Natural killer cell (primary cell): ENCODE measurements around the gene MARCHF3. TPM values are rescaled to one million over a fixed set of nuclear protein-coding genes. Genes with fewer than 3 reads are reported as not detected.
A peak's percentile ranks its signal among the peaks of the same experiment; 100 is the strongest.

Experiments
- ATAC-seq, 3 donors: fragments of 150-1000 bp in 2 of 3; fragments of 200-7000 bp in 1 of 3; cut with Tn5 transposase; 1 replicate in 1 of 3; 2 replicates in 2 of 3; pipeline ENCODE4 v1.10.0; 2021; ENCODE audit warnings: mild to moderate bottlenecking in 2 of 3, moderate library complexity in 2 of 3
- DNase-seq, 2 donors: peaks; one replicate each; pipeline versions ENCODE4 v3.0.0 to v3.0.0-alpha.2; 2013 to 2021; ENCODE audit warnings: mixed read lengths in 1 of 2
- H3K27ac ChIP-seq: one replicate; pipeline ENCODE4 v1.5.1; 2013; ENCODE audit warnings: mild to moderate bottlenecking, low read length
- H3K27me3 ChIP-seq: one replicate; pipeline ENCODE4 v1.6.1; 2013; ENCODE audit warnings: low read length; ENCODE audit not compliant: control insufficient read depth, insufficient read depth
- H3K36me3 ChIP-seq: one replicate; pipeline ENCODE4 v1.6.1; 2013; ENCODE audit warnings: low read length; ENCODE audit not compliant: control insufficient read depth, insufficient read depth
- H3K4me1 ChIP-seq: one replicate; pipeline ENCODE4 v1.6.1; 2013; ENCODE audit warnings: low read length; ENCODE audit not compliant: control insufficient read depth, insufficient read depth
- H3K4me3 ChIP-seq: one replicate; pipeline ENCODE4 v1.5.1; 2013; ENCODE audit warnings: low read length
- H3K9me3 ChIP-seq: one replicate; pipeline ENCODE4 v1.6.1; 2013; ENCODE audit warnings: low read length; ENCODE audit not compliant: control insufficient read depth, insufficient read depth
- H3K27ac Mint-ChIP-seq, 2 donors: one replicate each; pipeline ENCODE4 v1.8.0; 2022; ENCODE audit warnings: mild to moderate bottlenecking in 2 of 2, mixed read lengths in 2 of 2, moderate library complexity in 1 of 2
- H3K27me3 Mint-ChIP-seq, 2 donors: one replicate each; pipeline ENCODE4 v1.8.0; 2022; ENCODE audit warnings: low read depth in 2 of 2, mixed read lengths in 2 of 2
- H3K36me3 Mint-ChIP-seq: one replicate; pipeline ENCODE4 v1.8.0; 2022; ENCODE audit warnings: mixed read lengths
- H3K4me1 Mint-ChIP-seq, 2 donors: one replicate each; pipeline ENCODE4 v1.8.0; 2022; ENCODE audit warnings: mixed read lengths in 2 of 2
- H3K4me3 Mint-ChIP-seq: one replicate; pipeline ENCODE4 v1.8.0; 2022; ENCODE audit warnings: mild to moderate bottlenecking, moderate library complexity, mixed read lengths
- H3K9me3 Mint-ChIP-seq, 2 donors: one replicate each; pipeline ENCODE4 v1.8.0; 2022; ENCODE audit warnings: mixed read lengths in 2 of 2
- CTCF ChIP-seq: fragments of 200-600 bp; IDR thresholded peaks from one replicate; pipeline ENCODE4 v1.8.0; 2022; ENCODE audit warnings: antibody characterized with exemption
- WGBS: methylation state at CpG from one replicate; pipeline ENCODE4 v1.1.7; 2013; ENCODE audit warnings: missing lambda C conversion rate; ENCODE audit not compliant: insufficient coverage; 5-methylcytosine and 5-hydroxymethylcytosine counted together
- intact Hi-C: fragments of 100-400 bp; cut with micrococcal nuclease; formaldehyde crosslinking; loops from one replicate; pipeline ENCODE4 v1.14.2; 2022
- total RNA-seq, 4 donors: library from RNA; stranded (reverse); fragments of 120-200 nt in 1 of 4; gene quantifications; one replicate each; pipeline versions ENCODE4 v1.2.3 to v1.2.4, GENCODE V29; 2013 to 2022

Gene MARCHF3
- total RNA-seq, 3 donors from 2014 or later (not counting 1 experiment from before 2014, with no cell fraction given), result 6.8 to 11.2 (median 8.9) TPM

- Histone ChIP-seq H3K4me3 (no peak overlapping the region), H3K4me1 (peaks cover 9% of the 10 kb centered on the region), H3K27me3 (no peaks in the 10 kb centered on the region), H3K9me3 (no peaks in the 10 kb centered on the region), H3K36me3 (no peaks in the 10 kb centered on the region), H3K27ac (no peak overlapping the region)
- no peak overlapping the region for H3K4me3 Mint-ChIP-seq
- peaks cover 17 to 21% of the 10 kb centered on the region in 2 donors for H3K4me1 Mint-ChIP-seq
- DNase-seq, result no peak
- peaks cover 7 to 8% of the 10 kb centered on the region in 2 donors for H3K27me3 Mint-ChIP-seq
- no peak for ATAC-seq
- H3K36me3 Mint-ChIP-seq, result no peaks in the 10 kb centered on the region
- WGBS, result 76% methylated on average over 4 of the region's 4 CpGs
- H3K27ac Mint-ChIP-seq, result no peak overlapping the region
- no peaks in the 10 kb centered on the region for H3K9me3 Mint-ChIP-seq
- intact Hi-C loops, result no loop called here
- no peak for TF ChIP-seq CTCF
Observed at GRCh38 chr5:127076315-127077129, 46.2 kb upstream of the MARCHF3 start.

- Histone ChIP-seq H3K9me3 (no peaks in the 10 kb centered on the region), H3K27me3 (no peaks in the 10 kb centered on the region), H3K4me1 (peaks cover 9% of the 10 kb centered on the region), H3K4me3 (no peak overlapping the region), H3K36me3 (no peaks in the 10 kb centered on the region), H3K27ac (no peak overlapping the region)
- Mint-ChIP-seq H3K27me3 (no peaks in the 10 kb centered on the region), H3K4me3 (peak overlapping the region; percentile 98), H3K4me1 (peaks cover 17 to 22% of the 10 kb centered on the region in 2 donors), H3K9me3 (no peaks in the 10 kb centered on the region), H3K27ac (peak overlapping the region; percentile 91 to 94), H3K36me3 (no peaks in the 10 kb centered on the region)
- DNase-seq (no peak), ATAC-seq (no peak)
- no peak for TF ChIP-seq CTCF
- intact Hi-C loops, result no loop called here
- 100% methylated on average over 1 of the region's 3 CpGs for WGBS
Observed at GRCh38 chr5:127074466-127074865, 44.1 kb upstream of the MARCHF3 start.

- peak; percentile 93 to 98 (median 97) for ATAC-seq
- no peaks in the 10 kb centered on the region for H3K27me3 Mint-ChIP-seq
- Histone ChIP-seq H3K36me3 (no peaks in the 10 kb centered on the region), H3K4me1 (peaks cover 9% of the 10 kb centered on the region), H3K9me3 (no peaks in the 10 kb centered on the region), H3K4me3 (peak within 1 kb of the TSS; percentile 70), H3K27ac (peak within 1 kb of the TSS; percentile 46), H3K27me3 (no peaks in the 10 kb centered on the region)
- H3K36me3 Mint-ChIP-seq, result no peaks in the 10 kb centered on the region
- H3K4me1 Mint-ChIP-seq, result peaks cover 17 to 27% of the 10 kb centered on the region in 2 donors
- peak; percentile 64 to 80 for DNase-seq
- peak within 1 kb of the TSS; percentile 98 for H3K4me3 Mint-ChIP-seq
- intact Hi-C loops, result loop anchor here (2.0 kb wide), 1 partner anchor 42 kb away; the partner anchor contains the start of gene MARCHF3
- no peak for TF ChIP-seq CTCF
- 22% methylated on average over 51 of the region's 56 CpGs for WGBS
- H3K9me3 Mint-ChIP-seq, result no peaks in the 10 kb centered on the region
- H3K27ac Mint-ChIP-seq, result peak within 1 kb of the TSS; percentile 91 to 94
Observed at GRCh38 chr5:127072861-127073846, 42.8 kb upstream of the MARCHF3 start, which contains the start of gene C5orf63. Gene C5orf63, minus strand, starts transcription at chr5:127073502. Its CDS starts 14,507 bp downstream, at chr5:127058995.
